GM12878 (cell line): ENCODE data around the gene CABLES1. TPM values are rescaled to one million over a fixed set of nuclear protein-coding genes. Genes with fewer than 3 reads are reported as not detected.

Experiments used
- BCL3 ChIP-seq: IDR thresholded peaks from 2 replicates; pipeline ENCODE4 v1.6.1; 2011; ENCODE audit warnings: borderline replicate concordance, low read depth, mild to moderate bottlenecking, moderate library complexity, low read length; ENCODE audit not compliant: insufficient read depth, poor library complexity, severe bottlenecking
- BCLAF1 ChIP-seq: fragments of 450-650 bp; IDR thresholded peaks from 2 replicates; pipeline ENCODE4 v1.6.1; 2017; ENCODE audit warnings: antibody characterized with exemption, mild to moderate bottlenecking, moderate library complexity
- BHLHE40 ChIP-seq, 2 experiments: fragments of 450-650 bp in 1 of 2; IDR thresholded peaks; 2 replicates each; pipeline ENCODE4 v1.6.1; 2011 to 2017; ENCODE audit warnings: low read depth in 2 of 2, borderline replicate concordance in 1 of 2, improper control_type of control experiment in 1 of 2, low read length in 1 of 2, mild to moderate bottlenecking in 1 of 2
- BRCA1 ChIP-seq: IDR thresholded peaks from 2 replicates; pipeline ENCODE4 v1.6.1; 2011; ENCODE audit warnings: low read depth, low read length, improper control_type of control experiment
- CBFB ChIP-seq: IDR thresholded peaks from 2 replicates; pipeline ENCODE4 v1.6.1; 2016; ENCODE audit warnings: antibody characterized with exemption, low read depth
- CEBPB ChIP-seq, 2 experiments: fragments of 150-350 bp in 1 of 2; IDR thresholded peaks; 2 replicates each; pipeline ENCODE4 v1.6.1; 2012 to 2014; ENCODE audit warnings: low read depth in 2 of 2, low read length in 2 of 2, borderline replicate concordance in 1 of 2, inconsistent platforms in 1 of 2
- CEBPZ ChIP-seq: fragments of 150-350 bp; IDR thresholded peaks from 2 replicates; pipeline ENCODE4 v1.6.1; 2016; ENCODE audit warnings: low read depth, low read length
- E2F4 ChIP-seq: IDR thresholded peaks from 2 replicates; pipeline ENCODE4 v1.6.1; 2012; ENCODE audit warnings: low read depth, low read length, improper control_type of control experiment
- EED ChIP-seq: sonication (generic); IDR thresholded peaks from 2 replicates; pipeline ENCODE4 v1.6.1; 2016; ENCODE audit warnings: antibody characterized with exemption, low read depth
- ESRRA ChIP-seq: IDR thresholded peaks from 2 replicates; pipeline ENCODE4 v1.6.1; 2012; ENCODE audit warnings: mild to moderate bottlenecking, low read length, improper control_type of control experiment
- EZH2 ChIP-seq: IDR thresholded peaks from 2 replicates; pipeline ENCODE4 v1.6.1; 2012; ENCODE audit warnings: low read depth, mild to moderate bottlenecking, control low read depth, inconsistent platforms, low read length, borderline replicate concordance; ENCODE audit not compliant: control insufficient read depth
- IRF4 ChIP-seq: IDR thresholded peaks from 2 replicates; pipeline ENCODE4 v1.6.1; 2011; ENCODE audit warnings: low read depth, low read length
- MTA2 ChIP-seq: fragments of 450-650 bp; IDR thresholded peaks from 2 replicates; pipeline ENCODE4 v1.6.1; 2016; ENCODE audit warnings: low read depth, mild to moderate bottlenecking, moderate library complexity
- NFYA ChIP-seq: IDR thresholded peaks from 2 replicates; pipeline ENCODE4 v1.6.1; 2011; ENCODE audit warnings: low read depth, mild to moderate bottlenecking, low read length, improper control_type of control experiment, borderline replicate concordance
- SIN3A ChIP-seq: IDR thresholded peaks from 2 replicates; pipeline ENCODE4 v1.6.1; 2012; ENCODE audit warnings: low read depth, low read length, improper control_type of control experiment
- SMC3 ChIP-seq: IDR thresholded peaks from 2 replicates; pipeline ENCODE4 v1.6.1; 2011; ENCODE audit warnings: low read length, improper control_type of control experiment, borderline replicate concordance
- SUZ12 ChIP-seq: fragments of 200-600 bp; sonication (generic); IDR thresholded peaks from one replicate; pipeline ENCODE4 v1.6.1; 2018; ENCODE audit warnings: antibody characterized with exemption, mild to moderate bottlenecking; ENCODE audit not compliant: unreplicated experiment
- TARDBP ChIP-seq: IDR thresholded peaks from 2 replicates; pipeline ENCODE4 v1.6.1; 2016; ENCODE audit warnings: borderline replicate concordance
- polyA plus RNA-seq, 11 experiments: library from polyadenylated mRNA; depleted of rRNA in 4 of 11; unstranded in 6 of 11; stranded (reverse) in 5 of 11; fragments of >200 nt; fragmentation: Nextera tagmentation in 4 of 11; fragmentation: Illumina TruSeq in 1 of 11; extraction: Ambion mirVana in 4 of 11; extraction: Trizol in 1 of 11; gene quantifications; 1 replicate in 1 of 11; 2 replicates in 10 of 11; pipeline versions ENCODE4 v1.2.1 to v1.2.3, GENCODE V29; 2011 to 2016; ENCODE audit warnings: inconsistent platforms in 2 of 11, missing spikeins in 2 of 11, low read depth in 1 of 11
- total RNA-seq, 4 experiments: library from RNA; depleted of rRNA in 3 of 4; stranded (reverse); fragments of >200 nt in 3 of 4; fragmentation: Illumina TruSeq in 1 of 4; extraction: Trizol in 1 of 4; gene quantifications; 2 replicates each; pipeline versions ENCODE4 v1.2.1 to v1.2.3, GENCODE V29; 2013 to 2021

Gene CABLES1
- total and polyA plus RNA-seq, 10 of the 15 experiments (the other 5 are each of a cell fraction or from before 2014, with no cell fraction given) = 2.9 to 27.2 (median 8.2) TPM

- no peak for TF ChIP-seq CEBPZ
- no peak for TF ChIP-seq SUZ12
- no peak for TF ChIP-seq BCL3
- no peak for TF ChIP-seq SMC3
- TF ChIP-seq BHLHE40 (IDR thresholded peaks at IDR 0.05; ENCODE audit: borderline replicate concordance in 1 of 2, low read depth in 2 of 2, low read length in 1 of 2) = peak; percentile 81 to 91; a peak in 3 of 4 replicates
- peak; percentile 12; the same call in 1 of the 2 replicates for TF ChIP-seq IRF4
- no peak for TF ChIP-seq E2F4
- TF ChIP-seq MTA2 = peak; percentile 94
- TF ChIP-seq ESRRA = no peak
- no peak for TF ChIP-seq TARDBP
- no peak for TF ChIP-seq EZH2
- no peak for TF ChIP-seq SIN3A
- no peak for TF ChIP-seq BCLAF1
- TF ChIP-seq CBFB = no peak
- TF ChIP-seq CEBPB (IDR thresholded peaks at IDR 0.05; ENCODE audit: borderline replicate concordance in 1 of 2, low read depth in 2 of 2, low read length in 2 of 2) = no peak
- no peak for TF ChIP-seq NFYA
- no peak for TF ChIP-seq BRCA1
- no peak for TF ChIP-seq EED
Observed at GRCh38 chr18:23306822-23307221, 171.5 kb downstream of the CABLES1 start (continued).
